Peyer's patch (tissue), 4 donors: ENCODE data around the gene TFF1.

Experiments
- CTCF ChIP-seq, 6 experiments: fragments of 450-650 bp in 4 of 6; fragments of 200-600 bp in 2 of 6; sonication (generic) in 1 of 6; IDR thresholded peaks; one replicate each; pipeline ENCODE4 v1.5.1; 2017 to 2019; ENCODE audit warnings: antibody characterized with exemption in 6 of 6, mild to moderate bottlenecking in 3 of 6, moderate library complexity in 1 of 6
- POLR2A ChIP-seq, 2 donors: fragments of 450-650 bp; IDR thresholded peaks; one replicate each; pipeline ENCODE4 v1.5.1; 2017; ENCODE audit warnings: antibody characterized with exemption in 2 of 2, mild to moderate bottlenecking in 2 of 2, moderate library complexity in 2 of 2

GRCh38 chr21:42344631-42345030 is 21.7 kb downstream of the TFF1 start:
- no peak for TF ChIP-seq CTCF (IDR thresholded peaks at IDR 0.05)
- TF ChIP-seq POLR2A (IDR thresholded peaks at IDR 0.05): no peak
